HG03565 (cell line): ENCODE measurements around the gene CD244.
"Not testable (repeated sequence)": the region's sequence is repeated elsewhere in the genome, so short reads cannot be mapped to it uniquely, and the experiment has no call there.

Experiments used
- ATAC-seq: cut with Tn5 transposase; IDR thresholded peaks from one replicate; pipeline ENCODE4 v1.9.1; 2021; ENCODE audit warnings: mild to moderate bottlenecking, moderate library complexity; ENCODE audit not compliant: unreplicated experiment

Gene CD244

DNA sequence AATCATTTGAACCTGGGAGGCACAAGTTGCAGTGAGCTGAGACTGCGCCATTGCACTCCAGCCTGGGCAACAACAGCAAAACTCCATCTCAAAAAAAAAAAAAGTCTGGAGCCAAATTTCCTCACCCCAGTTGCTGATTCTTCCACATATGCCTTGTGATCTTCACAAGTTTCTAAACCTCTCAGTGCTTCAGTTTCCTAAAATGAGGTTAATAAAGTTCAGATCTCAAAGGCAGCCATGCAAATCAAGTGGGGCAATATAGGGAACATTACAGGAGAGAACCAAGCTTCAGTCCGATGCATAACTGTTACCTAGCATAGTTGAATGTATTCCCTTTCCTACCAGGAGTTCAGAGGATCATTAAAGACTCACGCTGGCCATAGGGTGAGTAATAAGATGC is 17.5 kb upstream of the CD244 start:
- ATAC-seq, result no peak

DNA sequence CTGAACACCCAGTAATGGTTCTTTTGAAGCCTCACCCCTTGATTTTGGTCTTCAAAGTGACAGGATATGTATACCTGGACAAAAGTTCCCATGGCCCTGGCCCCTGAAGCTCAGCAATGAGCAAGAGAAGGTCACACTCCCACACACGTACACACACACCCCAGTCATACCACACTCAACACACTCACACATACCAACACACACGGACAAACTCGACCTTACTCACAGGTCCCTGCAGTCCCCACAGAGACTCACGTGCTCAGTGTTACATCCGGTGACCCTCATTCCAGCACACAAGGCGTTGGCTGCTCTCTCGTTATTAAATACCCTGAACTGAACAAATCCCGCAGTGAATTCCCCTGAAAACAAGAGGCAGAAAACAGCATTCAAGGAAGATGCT is 16.4 kb upstream of the CD244 start:
- ATAC-seq, result no peak

DNA sequence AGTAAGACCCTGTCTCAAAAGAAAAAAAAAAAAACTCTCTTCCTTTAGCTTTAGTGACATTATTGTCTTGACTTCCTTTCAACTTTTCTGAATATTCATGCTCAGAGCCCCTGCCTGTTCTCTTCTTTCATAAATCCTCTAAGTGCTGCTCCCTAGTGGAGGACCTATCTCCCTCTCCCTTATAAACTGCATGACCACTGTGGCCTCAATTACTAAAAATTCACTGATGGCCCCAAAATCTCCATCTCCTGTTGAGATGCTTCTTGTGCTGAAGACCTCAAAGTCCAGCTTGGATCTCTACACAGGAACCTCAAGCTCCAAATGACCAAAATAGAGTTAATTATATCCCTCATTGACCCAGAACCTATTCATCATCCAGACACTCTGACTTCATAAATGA is 14.5 kb upstream of the CD244 start:
- no peak for ATAC-seq

DNA sequence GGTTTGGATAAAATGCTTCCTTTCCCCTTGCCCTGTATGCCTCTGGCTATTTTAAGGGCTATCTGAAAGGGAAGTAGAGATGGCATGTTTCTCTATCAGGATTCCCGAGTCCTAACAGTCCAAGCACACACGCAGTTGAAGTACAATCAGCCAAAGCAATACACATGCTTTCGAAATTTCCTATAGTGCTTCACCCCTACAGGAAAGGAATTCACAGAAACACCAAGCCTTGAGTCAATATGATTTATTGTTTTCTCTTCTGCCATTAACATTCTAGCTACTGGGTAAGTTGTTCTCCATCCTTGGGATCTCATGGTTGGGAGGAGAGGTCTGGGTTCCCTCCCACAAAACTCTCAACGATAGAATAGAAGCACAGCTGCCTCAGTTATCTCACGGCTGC is 13.6 kb upstream of the CD244 start:
- ATAC-seq, result no peak

DNA sequence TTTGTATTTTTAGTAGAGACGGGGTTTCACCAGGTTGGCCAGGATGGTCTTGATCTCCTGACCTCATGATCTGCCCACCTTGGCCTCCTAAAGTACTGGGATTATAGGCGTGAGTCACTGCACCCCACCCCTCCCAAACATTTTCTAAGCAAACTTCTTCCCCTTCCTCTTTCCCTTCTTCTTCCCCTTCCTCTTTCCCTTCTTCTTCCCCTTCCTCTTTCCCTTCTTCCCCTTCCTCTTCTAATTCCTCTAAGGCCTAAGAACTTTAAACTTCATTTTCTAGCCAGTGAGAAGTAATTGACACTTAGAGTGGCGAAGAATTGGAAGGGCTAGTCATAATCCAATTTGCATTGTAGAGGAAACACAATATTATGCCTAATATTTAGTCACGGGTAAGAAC is 12.9 kb upstream of the CD244 start:
- not testable (repeated sequence) for ATAC-seq

DNA sequence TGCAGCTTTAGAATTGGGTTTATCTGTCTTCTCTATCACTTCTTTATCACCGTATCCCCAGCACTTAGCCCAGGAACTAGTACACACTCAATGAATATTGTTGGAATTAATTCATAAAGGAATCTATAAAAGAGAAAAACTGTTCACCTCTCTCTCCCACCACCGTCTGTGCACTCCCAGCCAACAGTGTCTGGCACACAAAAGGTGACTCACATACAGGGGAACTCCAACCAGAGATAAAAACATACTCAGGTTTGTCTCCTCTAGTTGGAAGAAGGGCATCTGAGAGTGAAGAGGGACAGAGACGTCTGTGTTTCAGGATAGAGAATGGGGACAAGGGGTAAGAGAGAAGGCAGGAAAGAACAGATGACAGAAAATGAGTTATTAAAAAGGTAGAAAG is 12.2 kb upstream of the CD244 start:
- no peak for ATAC-seq

DNA sequence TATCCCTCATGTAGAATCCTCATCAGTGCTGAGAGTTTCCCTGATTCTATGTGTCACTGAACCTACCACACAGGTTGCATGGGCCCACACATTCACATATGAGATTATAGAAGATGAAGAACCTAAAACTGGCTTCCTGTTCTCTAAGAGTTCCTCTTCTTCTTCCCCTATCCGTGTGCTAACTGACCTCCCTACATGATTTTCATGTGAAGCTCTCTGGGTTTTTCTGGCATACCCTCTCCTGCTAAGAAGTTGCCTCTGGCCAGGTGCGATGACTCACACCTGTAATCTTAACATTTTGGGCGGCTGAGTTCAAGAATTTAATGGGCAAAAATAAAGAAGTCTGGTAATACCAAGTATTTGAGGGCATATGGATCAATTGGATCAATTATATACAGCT is 5.5 kb upstream of the CD244 start:
- no peak for ATAC-seq

DNA sequence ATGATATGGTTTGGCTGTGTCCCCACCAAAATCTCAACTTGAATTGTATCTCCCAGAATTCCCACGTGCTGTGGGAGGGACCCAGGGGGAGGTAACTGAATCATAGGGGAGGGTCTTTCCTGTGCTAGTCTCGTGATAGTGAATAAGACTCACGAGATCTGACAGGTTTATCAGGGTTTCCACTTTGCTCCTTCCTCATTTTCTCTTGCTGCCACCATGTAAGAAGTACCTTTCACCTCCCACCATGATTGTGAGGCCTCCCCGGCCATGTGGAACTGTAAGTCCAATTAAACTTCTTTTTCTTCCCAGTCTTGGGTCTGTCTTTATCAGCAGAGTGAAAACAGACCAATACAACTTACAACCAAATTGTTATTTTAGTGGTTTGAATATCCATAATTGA is 5.0 kb upstream of the CD244 start:
- ATAC-seq, result not testable (repeated sequence)

DNA sequence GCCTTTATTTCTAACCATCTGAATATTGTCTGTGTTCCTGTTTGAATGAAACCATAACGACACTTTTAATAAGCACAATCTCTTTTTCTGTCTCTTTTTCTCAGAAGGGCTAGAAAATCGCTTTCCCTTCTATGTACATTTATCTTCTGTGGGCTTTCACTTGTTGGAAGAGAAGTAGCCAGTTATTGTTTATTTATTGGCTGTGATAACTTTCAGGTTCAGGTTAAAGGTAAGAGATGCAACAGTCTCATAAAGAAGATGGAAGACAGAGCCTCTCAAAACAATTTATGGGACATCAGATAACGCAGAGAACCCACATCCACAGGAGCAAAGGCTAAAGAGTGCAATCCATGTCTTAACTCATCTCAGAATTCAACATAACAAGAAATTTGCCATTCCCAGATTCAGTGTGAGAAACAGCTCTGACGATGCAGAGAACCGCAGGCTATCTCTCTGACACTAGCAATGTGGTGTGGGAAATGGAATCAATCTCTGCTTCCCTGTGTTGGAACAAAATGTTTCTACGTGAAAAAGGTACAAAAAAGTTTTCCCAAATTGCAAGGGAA is 4.1 kb upstream of the CD244 start:
- no peak for ATAC-seq

DNA sequence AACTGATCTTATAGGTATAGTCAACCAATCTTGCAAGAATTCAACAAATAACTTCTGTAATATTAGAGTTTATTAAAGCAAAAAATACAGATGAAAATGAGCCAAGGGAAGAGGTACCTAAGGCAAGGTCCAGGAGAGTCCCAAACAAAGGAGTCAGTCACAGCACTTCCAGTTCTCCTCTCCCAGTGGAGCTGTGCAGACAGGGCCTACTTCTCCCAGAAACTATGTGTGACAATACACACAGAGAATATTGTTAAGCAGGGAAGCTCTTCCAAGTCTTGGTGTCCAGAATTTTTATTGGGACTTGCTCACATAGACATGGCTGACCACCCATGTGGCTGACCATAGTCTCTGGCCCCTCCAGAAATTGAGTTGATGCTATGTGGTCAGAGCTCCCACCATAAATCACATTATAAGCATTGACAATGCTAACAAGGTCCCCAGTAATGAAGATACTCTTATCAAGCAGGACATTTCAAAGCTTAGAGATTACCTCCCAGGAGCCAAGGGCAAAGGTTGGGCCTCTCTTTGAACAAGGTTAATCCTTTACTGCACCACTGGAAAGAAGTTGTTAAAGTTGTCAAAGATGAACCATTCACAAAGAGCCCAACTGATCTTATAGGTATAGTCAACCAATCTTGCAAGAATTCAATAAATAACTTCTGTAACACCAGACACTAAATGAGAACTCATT is 3.5 kb upstream of the CD244 start:
- no peak for ATAC-seq

DNA sequence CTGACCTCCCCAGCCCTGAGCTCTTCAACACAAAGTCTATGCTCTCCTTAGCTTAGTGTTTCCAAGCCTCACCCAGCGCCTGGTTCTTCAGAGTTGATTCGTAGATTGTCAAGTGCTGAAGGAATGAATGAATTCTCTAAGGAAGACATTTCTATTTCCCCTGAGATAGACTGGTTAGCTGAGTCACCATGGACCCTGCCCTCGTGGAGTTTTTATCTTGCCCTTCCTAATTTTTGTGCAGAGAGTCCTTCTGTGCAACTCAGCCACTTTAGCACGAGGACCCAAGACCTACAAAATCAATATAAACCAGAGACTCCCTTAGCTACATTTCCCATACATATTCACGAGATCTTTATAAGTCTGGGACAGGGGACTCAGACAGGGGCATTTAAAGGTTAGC is 2.6 kb upstream of the CD244 start:
- no peak for ATAC-seq

DNA sequence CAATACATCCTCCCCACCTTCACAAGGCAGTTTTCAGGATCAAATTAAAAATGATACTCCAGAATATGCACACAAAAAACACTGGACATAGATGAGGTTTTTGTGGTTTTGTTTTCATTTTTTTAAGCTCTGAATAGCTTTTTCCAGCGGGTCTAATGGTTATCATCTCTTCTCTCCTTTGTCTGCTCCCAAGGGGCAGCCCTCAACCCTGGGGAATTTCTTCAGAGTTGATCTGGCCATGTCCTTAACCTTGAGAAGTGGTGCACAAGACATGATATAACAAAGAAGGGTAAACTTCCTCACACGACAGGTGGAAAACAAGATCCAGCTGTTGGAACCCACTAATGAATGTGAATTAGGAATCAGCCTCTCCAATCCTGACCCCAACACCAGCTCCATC is 1.5 kb upstream of the CD244 start:
- ATAC-seq, result no peak

DNA sequence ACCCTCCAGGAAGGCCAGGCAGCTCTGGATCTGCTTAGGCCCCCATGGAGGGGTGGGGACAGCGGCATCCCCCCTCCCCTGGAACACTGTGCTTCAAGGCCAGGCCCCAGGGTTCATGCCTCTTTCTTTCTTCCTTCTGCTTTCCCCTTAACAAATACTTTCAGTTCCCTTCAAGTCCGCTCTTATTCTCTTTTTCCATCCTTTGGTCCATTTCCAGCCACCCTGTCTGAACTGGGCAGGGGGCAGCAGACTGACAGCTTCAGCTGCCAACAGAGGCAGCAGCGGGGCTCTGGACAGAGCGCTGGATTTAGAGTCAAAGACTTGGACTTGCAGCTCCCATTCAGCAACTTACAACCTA is 1.1 kb upstream of the CD244 start:
- ATAC-seq, result no peak

DNA sequence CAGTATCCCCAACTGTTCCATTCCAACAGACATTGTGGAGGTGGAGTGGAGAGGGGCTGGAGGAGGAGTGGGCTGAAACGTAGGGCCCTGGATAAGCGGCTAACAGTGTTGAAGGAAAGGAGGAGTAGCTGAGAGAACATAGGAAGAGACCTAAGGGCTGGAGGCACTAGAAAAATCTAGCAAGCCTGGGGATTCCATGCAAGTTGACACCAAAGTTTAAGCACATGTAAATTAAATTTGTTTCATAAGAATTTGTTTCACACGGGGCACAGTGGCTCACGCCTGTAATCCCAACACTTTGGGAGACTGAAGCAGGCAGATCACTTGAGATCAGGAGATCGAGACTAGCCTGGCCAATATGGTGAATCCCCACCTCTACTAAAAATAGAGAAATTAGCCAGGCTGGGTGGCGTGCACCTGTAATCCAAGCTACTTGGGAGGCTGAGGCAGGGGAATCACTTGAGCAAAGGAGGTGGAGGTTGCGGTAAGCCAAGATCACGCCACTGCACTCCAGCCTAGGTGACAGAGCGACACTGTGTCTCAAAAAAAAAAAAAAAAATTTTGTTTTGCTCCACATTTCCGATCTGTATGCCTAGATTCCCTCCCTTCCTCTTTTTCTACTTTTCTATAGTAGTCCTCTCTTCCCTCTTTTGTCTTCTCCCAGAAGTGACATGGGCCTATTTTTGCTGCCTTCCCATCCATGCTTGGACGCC is 530 bp upstream of the CD244 start:
- ATAC-seq, result no peak

DNA sequence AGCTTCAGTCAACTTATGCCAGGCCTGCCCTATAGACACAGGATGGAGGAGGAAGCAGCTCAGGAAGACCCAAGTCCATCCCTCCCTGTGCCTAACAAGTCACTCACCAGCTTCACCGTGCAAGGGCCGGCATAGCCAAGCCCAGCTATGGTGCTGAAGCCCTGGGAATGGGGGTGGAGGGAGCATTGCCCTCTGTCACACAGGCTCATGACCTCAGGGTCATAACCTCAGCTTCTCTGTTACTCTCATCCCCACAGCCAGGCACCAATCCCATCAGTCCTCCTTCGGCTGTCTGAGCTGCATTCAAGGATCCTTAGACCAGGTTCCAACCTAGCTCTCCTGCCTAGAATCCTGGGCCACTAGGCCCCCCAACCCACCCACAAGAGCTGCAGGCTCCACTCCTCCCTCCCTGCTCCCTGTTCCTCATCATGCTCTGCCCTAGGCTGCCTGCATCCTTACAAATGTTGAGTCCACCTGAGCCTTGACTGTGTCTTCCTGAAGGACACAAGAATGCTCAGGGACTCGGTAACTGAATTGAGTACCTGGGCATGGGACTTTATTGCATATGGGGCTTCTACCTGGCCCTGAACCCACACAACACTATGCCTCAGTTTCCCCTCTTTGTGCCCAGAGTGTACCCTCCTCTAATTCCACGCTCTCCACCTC is 1.7 kb downstream of the CD244 start:
- ATAC-seq, result no peak

DNA sequence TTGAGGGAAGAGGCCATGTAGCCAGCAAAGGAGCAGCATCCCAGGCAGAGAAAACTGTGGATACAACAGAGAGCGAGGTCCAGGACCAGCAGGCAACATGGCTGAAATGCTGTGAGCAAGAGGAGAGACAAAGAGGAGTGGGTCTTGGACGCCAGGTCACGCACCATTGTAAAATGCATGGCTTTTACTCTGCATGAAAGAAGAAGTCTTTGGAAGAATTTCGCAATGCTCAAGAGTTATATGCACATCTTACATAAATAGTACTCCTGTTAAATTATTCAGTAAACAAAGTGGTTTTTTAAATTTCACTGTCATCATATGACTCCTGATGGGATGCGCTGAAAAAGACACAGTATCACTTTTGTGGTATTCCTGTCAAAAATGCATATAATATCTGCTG is 3.5 kb downstream of the CD244 start:
- no peak for ATAC-seq

DNA sequence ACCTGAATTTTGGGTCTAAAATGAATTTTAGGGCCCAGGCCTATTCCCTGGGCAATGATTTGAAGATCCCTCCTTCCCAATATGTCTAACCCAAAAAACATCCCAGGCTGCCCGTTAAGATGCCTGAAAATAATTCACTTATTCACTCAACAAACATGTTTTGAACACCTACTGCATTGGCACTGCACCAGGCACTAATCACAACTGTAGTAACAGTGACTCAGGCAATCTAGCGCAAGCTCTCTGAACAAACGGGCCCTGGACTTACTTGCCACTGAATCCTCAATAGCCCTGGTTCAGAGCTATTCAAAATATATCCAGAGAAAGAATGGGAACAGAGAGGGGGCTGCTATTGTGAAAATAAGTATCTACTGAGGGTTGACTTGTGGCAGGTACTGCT is 4.2 kb downstream of the CD244 start:
- ATAC-seq, result no peak

DNA sequence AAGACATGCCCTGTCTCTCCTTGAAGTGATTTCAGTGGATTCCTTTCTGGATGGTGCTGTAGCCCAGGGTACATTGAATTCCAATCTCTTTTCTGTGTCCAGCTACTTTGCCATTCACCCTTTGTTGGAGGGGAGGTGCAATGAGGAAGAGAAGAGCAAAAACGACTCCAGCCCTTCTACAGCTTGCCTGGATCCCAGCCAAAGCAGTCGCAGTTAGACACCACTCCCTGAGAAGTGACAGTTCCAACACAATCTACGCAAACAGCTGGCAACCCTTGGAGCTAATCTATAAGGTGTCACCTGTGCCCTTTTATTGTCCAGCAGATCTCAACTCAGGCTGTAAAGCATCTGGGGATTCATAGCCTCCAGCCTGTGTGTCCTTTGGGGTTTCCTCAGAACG is 4.6 kb downstream of the CD244 start:
- no peak for ATAC-seq

DNA sequence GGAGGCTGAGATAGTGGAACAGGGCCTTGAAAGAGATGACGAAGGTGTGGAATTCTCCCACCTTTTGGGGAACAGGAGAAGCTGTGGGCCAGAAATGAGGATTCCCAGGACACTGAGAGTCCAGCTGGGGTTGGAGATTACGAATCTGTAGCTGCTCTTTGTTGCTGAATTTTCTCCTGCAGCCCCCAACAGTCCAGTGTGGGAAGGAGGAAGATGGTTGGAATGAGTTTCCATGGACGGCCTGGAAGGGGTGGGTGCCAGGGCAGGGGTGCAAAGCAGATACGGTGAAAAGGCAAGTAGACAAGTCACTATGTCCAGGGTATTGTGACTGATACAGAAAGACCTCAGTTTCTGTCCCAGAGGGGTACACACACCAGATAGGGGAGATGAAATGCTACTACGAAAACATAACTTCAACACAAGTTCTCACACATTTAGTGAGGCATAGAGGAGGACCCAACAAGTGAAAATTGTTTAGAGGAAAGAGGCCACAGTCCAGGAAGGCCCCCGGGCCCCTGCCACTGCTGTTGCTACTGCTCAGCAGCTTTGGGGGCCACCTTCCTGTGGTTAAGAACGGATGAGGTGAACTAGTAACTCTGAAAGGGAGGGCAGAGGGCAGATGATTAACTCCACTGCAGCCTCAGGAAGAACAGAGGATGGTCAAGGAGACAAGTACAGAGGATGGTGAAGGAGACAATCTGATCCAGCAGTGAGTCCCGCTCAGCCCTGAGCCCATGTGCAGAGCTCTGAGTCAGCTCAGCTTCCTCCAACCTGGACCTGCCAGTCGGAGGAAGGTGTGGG is 7.3 kb downstream of the CD244 start:
- ATAC-seq, result peak; percentile 72

DNA sequence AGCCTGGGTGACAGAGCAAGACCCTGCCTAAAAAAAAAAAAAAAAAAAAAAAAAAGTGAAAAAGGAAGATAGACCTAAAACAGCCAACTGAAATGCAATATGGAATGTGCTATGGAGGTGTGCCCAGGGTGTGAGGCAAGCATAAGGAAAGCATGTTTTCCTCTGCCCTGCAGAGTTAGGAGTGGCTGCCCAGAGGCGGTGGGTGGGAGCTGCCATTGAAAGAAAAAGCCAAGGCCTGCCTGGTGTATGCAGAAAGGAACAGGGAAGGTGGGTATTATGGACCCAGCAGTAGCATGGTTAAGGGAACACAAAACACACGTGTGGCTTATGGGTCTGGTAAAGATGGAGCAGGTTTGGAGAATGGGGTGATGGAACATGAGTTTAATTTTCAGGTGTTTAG is 8.9 kb downstream of the CD244 start:
- no peak for ATAC-seq

DNA sequence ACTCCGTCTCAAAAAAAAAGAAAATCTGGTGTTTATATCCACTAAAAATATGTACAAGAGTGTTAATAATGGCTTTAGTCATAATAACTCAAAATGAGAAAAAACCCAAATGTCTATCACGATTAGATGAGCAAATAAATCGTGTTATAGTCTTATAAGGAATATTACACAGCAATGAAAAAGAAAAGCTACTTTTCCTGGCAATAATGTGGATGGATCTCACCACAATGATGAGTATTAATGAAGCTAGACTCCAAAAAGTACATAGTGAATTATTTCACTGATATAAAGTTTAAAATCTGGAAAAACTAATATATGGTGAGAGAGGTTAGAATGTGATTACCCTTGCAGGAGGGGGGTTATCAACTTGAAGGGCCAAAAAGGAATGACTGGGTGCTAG is 9.7 kb downstream of the CD244 start:
- ATAC-seq, result no peak
